SH-SY5Y (cell line): ENCODE measurements around the gene C11orf52.

ENCODE experiments used
- GATA2 ChIP-seq: IDR thresholded peaks from 2 replicates; pipeline ENCODE4 v1.6.1; 2011; ENCODE audit warnings: mild to moderate bottlenecking, low read depth, low read length
- GATA3 ChIP-seq: IDR thresholded peaks from 2 replicates; pipeline ENCODE4 v1.6.1; 2011; ENCODE audit warnings: low read depth, mild to moderate bottlenecking, low read length, moderate library complexity

DNA sequence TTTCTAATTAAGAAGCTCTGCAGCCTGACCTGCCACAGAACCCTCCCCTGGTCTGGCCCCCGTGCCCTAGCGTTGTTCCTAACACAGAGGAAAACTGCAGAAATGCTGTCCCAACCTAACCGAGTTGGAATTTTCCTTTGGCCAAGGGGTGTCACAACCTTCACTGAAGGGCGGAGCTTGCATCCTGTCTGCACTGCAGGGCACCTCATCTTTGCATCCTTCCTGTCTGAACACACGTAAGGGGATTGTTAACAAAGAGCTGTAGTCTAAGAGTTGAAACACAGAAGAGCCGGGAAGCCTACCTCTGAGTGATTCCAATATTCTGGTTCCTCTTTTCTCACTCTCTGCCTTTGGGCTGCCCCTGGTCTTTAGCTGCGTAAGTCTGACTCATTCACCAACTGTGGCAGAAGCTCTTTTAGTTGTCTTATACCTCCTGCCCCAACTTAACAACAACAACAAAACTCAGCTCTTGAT, 20.0 kb downstream of the C11orf52 start:
- TF ChIP-seq GATA2 (no peak), GATA3 (no peak)
